Measurements from ENCODE around the gene PWWP2B.

PWWP2B gene

GRCh38 chr10:132404911-132405462, 8.0 kb downstream of the PWWP2B start:
- peaks cover 25% of the 10 kb centered on the region; the same call in 1 of the 2 replicates for H3K36me3 ChIP-seq (ENCODE audit: insufficient read depth, low read length)
- no peaks in the 10 kb centered on the region for H3F3A ChIP-seq (ENCODE audit: low read depth)
- TF ChIP-seq EZH2phosphoT487 (IDR thresholded peaks at IDR 0.05; ENCODE audit: borderline replicate concordance), result no peak
- no peak for TF ChIP-seq CTCF (conservative IDR thresholded peaks at IDR 0.05; ENCODE audit: low read length)
- peaks cover 32% of the 10 kb centered on the region for H3K4me1 ChIP-seq (ENCODE audit: insufficient read depth, low read length, poor library complexity, severe bottlenecking)
- peaks cover 50% of the 10 kb centered on the region for H4K20me1 ChIP-seq (ENCODE audit: insufficient read depth, low read length, poor library complexity, severe bottlenecking)
- no peaks in the 10 kb centered on the region for H3K9me2 ChIP-seq (replicated peaks; ENCODE audit: low read depth, low read length)
- no peak overlapping the region for H2AFZ ChIP-seq (ENCODE audit: low read length)
- H3K27me3 ChIP-seq (ENCODE audit: insufficient read depth, low read length, poor library complexity, severe bottlenecking), result no peaks in the 10 kb centered on the region
- no peak overlapping the region for H3K4me2 ChIP-seq (ENCODE audit: low read depth, low read length, poor library complexity, severe bottlenecking)
- H3K4me3 ChIP-seq (ENCODE audit: low read length, poor library complexity, severe bottlenecking), result no peak overlapping the region
- H3K79me2 ChIP-seq (ENCODE audit: insufficient read depth, low read length), result peaks cover 87% of the 10 kb centered on the region
- no peaks in the 10 kb centered on the region for H3K9me3 ChIP-seq (ENCODE audit: insufficient read depth, low read depth, low read length)
- H3K9ac ChIP-seq (ENCODE audit: low read depth, low read length, poor library complexity, severe bottlenecking), result no peak overlapping the region

- no peak overlapping the region for H3K4me2 ChIP-seq (ENCODE audit: low read depth, low read length, poor library complexity, severe bottlenecking)
- TF ChIP-seq EZH2phosphoT487 (IDR thresholded peaks at IDR 0.05; ENCODE audit: borderline replicate concordance), result no peak
- TF ChIP-seq CTCF (conservative IDR thresholded peaks at IDR 0.05; ENCODE audit: low read length), result no peak
- H4K20me1 ChIP-seq (ENCODE audit: insufficient read depth, low read length, poor library complexity, severe bottlenecking), result peaks cover 50% of the 10 kb centered on the region
- no peak overlapping the region for H3K9ac ChIP-seq (ENCODE audit: low read depth, low read length, poor library complexity, severe bottlenecking)
- no peaks in the 10 kb centered on the region for H3K9me2 ChIP-seq (replicated peaks; ENCODE audit: low read depth, low read length)
- H2AFZ ChIP-seq (ENCODE audit: low read length), result no peak overlapping the region
- no peaks in the 10 kb centered on the region for H3F3A ChIP-seq (ENCODE audit: low read depth)
- peaks cover 87% of the 10 kb centered on the region for H3K79me2 ChIP-seq (ENCODE audit: insufficient read depth, low read length)
- H3K9me3 ChIP-seq (ENCODE audit: insufficient read depth, low read depth, low read length), result no peaks in the 10 kb centered on the region
- H3K36me3 ChIP-seq (ENCODE audit: insufficient read depth, low read length), result peaks cover 25% of the 10 kb centered on the region; the same call in 1 of the 2 replicates
- peaks cover 26% of the 10 kb centered on the region for H3K4me1 ChIP-seq (ENCODE audit: insufficient read depth, low read length, poor library complexity, severe bottlenecking)
- H3K4me3 ChIP-seq (ENCODE audit: low read length, poor library complexity, severe bottlenecking), result no peak overlapping the region
- no peaks in the 10 kb centered on the region for H3K27me3 ChIP-seq (ENCODE audit: insufficient read depth, low read length, poor library complexity, severe bottlenecking)
These were observed 8.5 kb downstream of the PWWP2B start for GRCh38 chr10:132405463-132405991.

GRCh38 chr10:132406181-132406580, 9.2 kb downstream of the PWWP2B start:
- H3K9me3 ChIP-seq (ENCODE audit: insufficient read depth, low read depth, low read length), result no peaks in the 10 kb centered on the region
- TF ChIP-seq CTCF (conservative IDR thresholded peaks at IDR 0.05; ENCODE audit: low read length) (no peak), EZH2phosphoT487 (IDR thresholded peaks at IDR 0.05; ENCODE audit: borderline replicate concordance) (no peak)
- H3K4me3 ChIP-seq (ENCODE audit: low read length, poor library complexity, severe bottlenecking), result no peak overlapping the region
- no peak overlapping the region for H2AFZ ChIP-seq (ENCODE audit: low read length)
- H3K4me1 ChIP-seq (ENCODE audit: insufficient read depth, low read length, poor library complexity, severe bottlenecking), result peaks cover 20% of the 10 kb centered on the region
- peaks cover 87% of the 10 kb centered on the region for H3K79me2 ChIP-seq (ENCODE audit: insufficient read depth, low read length)
- no peak overlapping the region for H3K4me2 ChIP-seq (ENCODE audit: low read depth, low read length, poor library complexity, severe bottlenecking)
- H3F3A ChIP-seq (ENCODE audit: low read depth), result no peaks in the 10 kb centered on the region
- peaks cover 25% of the 10 kb centered on the region; the same call in 1 of the 2 replicates for H3K36me3 ChIP-seq (ENCODE audit: insufficient read depth, low read length)
- H3K9ac ChIP-seq (ENCODE audit: low read depth, low read length, poor library complexity, severe bottlenecking), result no peak overlapping the region
- H4K20me1 ChIP-seq (ENCODE audit: insufficient read depth, low read length, poor library complexity, severe bottlenecking), result peaks cover 47% of the 10 kb centered on the region
- no peaks in the 10 kb centered on the region for H3K9me2 ChIP-seq (replicated peaks; ENCODE audit: low read depth, low read length)
- H3K27me3 ChIP-seq (ENCODE audit: insufficient read depth, low read length, poor library complexity, severe bottlenecking), result no peaks in the 10 kb centered on the region

Data from Loucy (cell line).